Naive thymus-derived CD4-positive, alpha-beta T cell (primary cell): ENCODE results near the gene NDEL1. TPM values are rescaled to one million over a fixed set of nuclear protein-coding genes. Genes with fewer than 3 reads are reported as not detected.

Experiments used
- ATAC-seq: fragments of 150-1000 bp; cut with Tn5 transposase; 2 replicates; pipeline ENCODE4 v1.10.0; 2021; ENCODE audit warnings: mild to moderate bottlenecking, moderate library complexity
- CTCF ChIA-PET: fragments of 350-600 bp; sonication (Branson Sonifier 250); formaldehyde crosslinking; loops from one replicate; lab custom pipeline; 2021; ENCODE audit warnings: antibody characterized with exemption; lab: Charles Lee
- POLR2A ChIA-PET: fragments of 350-600 bp; sonication (Branson Sonifier 250); formaldehyde crosslinking; loops from one replicate; lab custom pipeline; 2021; ENCODE audit warnings: antibody characterized with exemption, inconsistent platforms; lab: Charles Lee
- DNase-seq, 9 donors: peaks; one replicate each; pipeline versions ENCODE4 v3.0.0 to v3.0.0-alpha.2; 2020 to 2022; ENCODE audit warnings: mixed read lengths in 1 of 9
- H3K27ac ChIP-seq: one replicate; pipeline ENCODE4 v1.7.0; 2013; ENCODE audit warnings: mild to moderate bottlenecking, low read depth, low read length, moderate library complexity
- H3K27me3 ChIP-seq, 2 donors: one replicate each; pipeline ENCODE4 v1.7.0; 2013; ENCODE audit warnings: low read length in 2 of 2, mild to moderate bottlenecking in 2 of 2, moderate library complexity in 2 of 2; ENCODE audit not compliant: control insufficient read depth in 2 of 2, insufficient read depth in 2 of 2
- H3K36me3 ChIP-seq, 3 experiments: 1 replicate in 2 of 3; 2 replicates in 1 of 3; pipeline ENCODE4 v1.7.0; 2013; ENCODE audit warnings: low read length in 3 of 3, mild to moderate bottlenecking in 3 of 3, moderate library complexity in 1 of 3; ENCODE audit not compliant: insufficient read depth in 3 of 3, control insufficient read depth in 2 of 3
- H3K4me1 ChIP-seq, 2 donors: one replicate each; pipeline ENCODE4 v1.7.0; 2013; ENCODE audit warnings: low read length in 2 of 2, mild to moderate bottlenecking in 2 of 2, moderate library complexity in 1 of 2; ENCODE audit not compliant: control insufficient read depth in 2 of 2, insufficient read depth in 2 of 2
- H3K4me3 ChIP-seq: 2 replicates; pipeline ENCODE4 v1.7.0; 2013; ENCODE audit warnings: mild to moderate bottlenecking, low read length
- H3K9me3 ChIP-seq, 3 experiments: 1 replicate in 2 of 3; 2 replicates in 1 of 3; pipeline ENCODE4 v1.7.0; 2013; ENCODE audit warnings: low read length in 3 of 3; ENCODE audit not compliant: control insufficient read depth in 2 of 3
- H3K27ac Mint-ChIP-seq, 9 donors: one replicate each; pipeline ENCODE4 v1.8.0; 2020 to 2022; ENCODE audit warnings: mixed read lengths in 9 of 9, mild to moderate bottlenecking in 8 of 9, moderate library complexity in 5 of 9, inconsistent platforms in 2 of 9
- H3K27me3 Mint-ChIP-seq, 5 donors: one replicate each; pipeline ENCODE4 v1.8.0; 2021 to 2022; ENCODE audit warnings: mixed read lengths in 5 of 5, mild to moderate bottlenecking in 1 of 5
- H3K36me3 Mint-ChIP-seq, 5 donors: one replicate each; pipeline ENCODE4 v1.8.0; 2020 to 2022; ENCODE audit warnings: mixed read lengths in 5 of 5, mild to moderate bottlenecking in 3 of 5, inconsistent platforms in 1 of 5
- H3K4me1 Mint-ChIP-seq, 7 donors: one replicate each; pipeline ENCODE4 v1.8.0; 2020 to 2022; ENCODE audit warnings: mixed read lengths in 7 of 7, mild to moderate bottlenecking in 3 of 7, inconsistent platforms in 1 of 7
- H3K4me3 Mint-ChIP-seq, 10 donors: one replicate each; pipeline ENCODE4 v1.8.0; 2020 to 2022; ENCODE audit warnings: mild to moderate bottlenecking in 10 of 10, mixed read lengths in 10 of 10, moderate library complexity in 6 of 10, inconsistent platforms in 2 of 10
- H3K9me3 Mint-ChIP-seq, 11 donors: one replicate each; pipeline ENCODE4 v1.8.0; 2020 to 2022; ENCODE audit warnings: mixed read lengths in 11 of 11, mild to moderate bottlenecking in 4 of 11, inconsistent platforms in 1 of 11, moderate library complexity in 1 of 11
- intact Hi-C, 2 donors: fragments of 100-400 bp; cut with micrococcal nuclease; formaldehyde crosslinking; loops; one replicate each; pipeline ENCODE4 v1.15.1; 2023
- polyA plus RNA-seq, 2 donors: library from polyadenylated mRNA; unstranded; fragments of 300-500 nt; fragmentation: Illumina TruSeq; gene quantifications; one replicate each; pipeline ENCODE4 v1.2.3, GENCODE V29; 2021
- total RNA-seq, 6 experiments: library from RNA in 5 of 6; stranded (reverse) in 5 of 6; gene quantifications; 1 replicate in 5 of 6; 2 replicates in 1 of 6; pipeline ENCODE4 v1.2.3 and lab custom pipeline; 2021 to 2026

NDEL1 gene
- total and polyA plus RNA-seq, 7 experiments from 2014 or later = 53.7 to 274 (median 108) TPM

- Mint-ChIP-seq H3K27ac (peak overlapping the region in 4 of 9 donors; percentile 32 to 86 (median 52)), H3K4me3 (no peak overlapping the region), H3K27me3 (no peaks in the 10 kb centered on the region), H3K36me3 (peaks cover 28 to 71% (median 55%) of the 10 kb centered on the region in 5 donors), H3K4me1 (peaks cover 11 to 33% (median 18%) of the 10 kb centered on the region in 7 donors), H3K9me3 (peaks cover 0 to 2% (median 0%) of the 10 kb centered on the region in 11 donors)
- H3K9me3 ChIP-seq = no peaks in the 10 kb centered on the region
- H3K4me1 ChIP-seq = no peaks in the 10 kb centered on the region
- H3K27me3 ChIP-seq = no peaks in the 10 kb centered on the region
- CTCF ChIA-PET = no interaction called here
- ATAC-seq (peak; percentile 73), DNase-seq (no peak)
- intact Hi-C loops = no loop called here
- POLR2A ChIA-PET = no interaction called here
- no peak overlapping the region for H3K4me3 ChIP-seq
- H3K27ac ChIP-seq = no peak overlapping the region
- peaks cover 15 to 85% (median 34%) of the 10 kb centered on the region in 3 experiments for H3K36me3 ChIP-seq
Measured at GRCh38 chr17:8455665-8456209, 20.1 kb downstream of the NDEL1 start.

DNA sequence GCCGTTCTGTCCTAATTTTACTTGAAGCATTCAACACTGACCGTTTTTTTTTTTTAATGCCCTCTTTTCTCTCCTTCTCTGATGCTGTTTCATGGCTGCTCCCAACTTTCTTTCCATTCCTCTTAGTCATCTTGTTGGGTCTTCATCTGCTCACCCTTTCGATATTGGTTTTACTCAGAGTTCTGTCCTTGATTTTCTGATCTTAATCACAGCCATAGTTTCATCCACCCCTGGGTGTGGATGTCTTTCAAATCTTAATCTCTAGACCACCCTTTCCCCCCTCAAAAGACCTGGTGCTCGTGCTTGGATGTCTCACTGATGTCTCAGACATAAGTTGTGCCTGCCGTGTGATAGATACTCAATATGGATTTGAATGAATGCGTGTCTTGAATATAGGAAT, 22.4 kb downstream of the NDEL1 start:
- Histone ChIP-seq H3K27ac (no peak overlapping the region), H3K36me3 (peaks cover 9 to 87% (median 42%) of the 10 kb centered on the region in 3 experiments), H3K4me1 (no peaks in the 10 kb centered on the region), H3K9me3 (no peaks in the 10 kb centered on the region), H3K4me3 (no peak overlapping the region), H3K27me3 (no peaks in the 10 kb centered on the region)
- peak overlapping the region in 1 of 9 donors; percentile 7 for H3K27ac Mint-ChIP-seq
- peaks cover 0 to 2% (median 0%) of the 10 kb centered on the region in 11 donors for H3K9me3 Mint-ChIP-seq
- intact Hi-C loops = no loop called here
- H3K4me3 Mint-ChIP-seq = no peak overlapping the region
- no peak for ATAC-seq
- CTCF ChIA-PET = no interaction called here
- H3K27me3 Mint-ChIP-seq = no peaks in the 10 kb centered on the region
- H3K4me1 Mint-ChIP-seq = peaks cover 14 to 44% (median 23%) of the 10 kb centered on the region in 7 donors
- POLR2A ChIA-PET = no interaction called here
- no peak for DNase-seq
- H3K36me3 Mint-ChIP-seq = peaks cover 28 to 66% (median 50%) of the 10 kb centered on the region in 5 donors

GRCh38 chr17:8459107-8459506, 23.4 kb downstream of the NDEL1 start:
- Histone ChIP-seq H3K9me3 (no peaks in the 10 kb centered on the region), H3K4me1 (no peaks in the 10 kb centered on the region), H3K36me3 (peaks cover 9 to 93% (median 42%) of the 10 kb centered on the region in 3 experiments), H3K27ac (no peak overlapping the region), H3K27me3 (no peaks in the 10 kb centered on the region), H3K4me3 (no peak overlapping the region)
- Mint-ChIP-seq H3K36me3 (peaks cover 28 to 64% (median 47%) of the 10 kb centered on the region in 5 donors), H3K27me3 (no peaks in the 10 kb centered on the region), H3K4me3 (no peak overlapping the region), H3K4me1 (peaks cover 15 to 50% (median 26%) of the 10 kb centered on the region in 7 donors), H3K27ac (peak overlapping the region in 1 of 9 donors; percentile 65), H3K9me3 (peaks cover 0 to 2% (median 0%) of the 10 kb centered on the region in 11 donors)
- DNase-seq (no peak), ATAC-seq (no peak)
- CTCF ChIA-PET = no interaction called here
- POLR2A ChIA-PET = interaction anchor here (1.6 kb wide), 1 partner anchor 12 kb away, joined by 3 read pairs; no protein-coding TSS in a partner anchor
- intact Hi-C loops = no loop called here

GRCh38 chr17:8459831-8460230, 24.1 kb downstream of the NDEL1 start:
- H3K27ac ChIP-seq = no peak overlapping the region
- ChIA-PET CTCF (no interaction called here), POLR2A (interaction anchor here (0.6 to 1.6 kb wide), 2 partner anchors 13 to 20 kb away, joined by 3 read pairs; no protein-coding TSS in a partner anchor)
- DNase-seq (no peak), ATAC-seq (no peak)
- H3K36me3 ChIP-seq = peaks cover 9 to 95% (median 42%) of the 10 kb centered on the region in 3 experiments
- Mint-ChIP-seq H3K27me3 (no peaks in the 10 kb centered on the region), H3K27ac (no peak overlapping the region), H3K4me3 (no peak overlapping the region), H3K4me1 (peaks cover 13 to 57% (median 30%) of the 10 kb centered on the region in 7 donors), H3K9me3 (peaks cover 0 to 2% (median 0%) of the 10 kb centered on the region in 11 donors), H3K36me3 (peaks cover 27 to 65% (median 45%) of the 10 kb centered on the region in 5 donors)
- intact Hi-C loops = no loop called here
- H3K9me3 ChIP-seq = no peaks in the 10 kb centered on the region
- H3K27me3 ChIP-seq = no peaks in the 10 kb centered on the region
- H3K4me3 ChIP-seq = no peak overlapping the region
- H3K4me1 ChIP-seq = no peaks in the 10 kb centered on the region

- Mint-ChIP-seq H3K4me1 (peaks cover 2 to 44% (median 25%) of the 10 kb centered on the region in 7 donors), H3K27ac (no peak overlapping the region), H3K9me3 (peaks cover 0 to 2% (median 0%) of the 10 kb centered on the region in 11 donors), H3K36me3 (peaks cover 7 to 57% (median 23%) of the 10 kb centered on the region in 5 donors), H3K4me3 (no peak overlapping the region), H3K27me3 (no peaks in the 10 kb centered on the region)
- Histone ChIP-seq H3K36me3 (peaks cover 17 to 96% (median 45%) of the 10 kb centered on the region in 3 experiments), H3K4me1 (no peaks in the 10 kb centered on the region), H3K27me3 (no peaks in the 10 kb centered on the region), H3K27ac (no peak overlapping the region), H3K4me3 (no peak overlapping the region), H3K9me3 (no peaks in the 10 kb centered on the region)
- ATAC-seq (no peak), DNase-seq (no peak)
- intact Hi-C loops = no loop called here
- ChIA-PET POLR2A (no interaction called here), CTCF (no interaction called here)
Measured at GRCh38 chr17:8462564-8462963, 26.9 kb downstream of the NDEL1 start.

- H3K36me3 Mint-ChIP-seq = peaks cover 4 to 57% (median 21%) of the 10 kb centered on the region in 5 donors
- H3K27me3 Mint-ChIP-seq = no peaks in the 10 kb centered on the region
- DNase-seq = no peak
- Histone ChIP-seq H3K36me3 (peaks cover 17 to 97% (median 50%) of the 10 kb centered on the region in 3 experiments), H3K27me3 (no peaks in the 10 kb centered on the region), H3K9me3 (no peaks in the 10 kb centered on the region), H3K4me1 (no peaks in the 10 kb centered on the region), H3K4me3 (no peak overlapping the region), H3K27ac (no peak overlapping the region)
- H3K4me1 Mint-ChIP-seq = peaks cover 2 to 40% (median 24%) of the 10 kb centered on the region in 7 donors
- intact Hi-C loops = no loop called here
- peak overlapping the region in 2 of 9 donors; percentile 16 to 26 for H3K27ac Mint-ChIP-seq
- ATAC-seq = no peak
- H3K9me3 Mint-ChIP-seq = peaks cover 0 to 2% (median 0%) of the 10 kb centered on the region in 11 donors
- H3K4me3 Mint-ChIP-seq = no peak overlapping the region
- ChIA-PET POLR2A (no interaction called here), CTCF (no interaction called here)
Measured at GRCh38 chr17:8463099-8463498, 27.4 kb downstream of the NDEL1 start.
